ENCODE measurements around the gene TCF12.

The TCF12 gene

GRCh38 chr15:57205027-57205855 lies 286.8 kb downstream of the TCF12 start:
- H3K4me3 ChIP-seq: no peak overlapping the region
- H3K36me3 ChIP-seq (replicated peaks): no peaks in the 10 kb centered on the region
- in situ Hi-C loops (cut with MboI; ENCODE audit: low sequenced_read_pairs): loop anchor here (5.0 kb wide), 1 partner anchor 53 kb away; no protein-coding TSS in a partner anchor
- H3K27me3 ChIP-seq (ENCODE audit: low read depth): no peaks in the 10 kb centered on the region
- peak in 1 of 2 experiments; percentile 77 for DNase-seq (ENCODE audit: low spot score in 2 of 2)
- no peaks in the 10 kb centered on the region for H3K9me3 ChIP-seq
- peaks cover 17% of the 10 kb centered on the region for H3K4me1 ChIP-seq

GRCh38 chr15:57205996-57206395 lies 287.6 kb downstream of the TCF12 start:
- H3K9me3 ChIP-seq: no peaks in the 10 kb centered on the region
- no peaks in the 10 kb centered on the region for H3K36me3 ChIP-seq (replicated peaks)
- in situ Hi-C loops (cut with MboI; ENCODE audit: low sequenced_read_pairs): loop anchor here (5.0 kb wide), 1 partner anchor 54 kb away; no protein-coding TSS in a partner anchor
- peaks cover 17% of the 10 kb centered on the region for H3K4me1 ChIP-seq
- H3K27me3 ChIP-seq (ENCODE audit: low read depth): no peaks in the 10 kb centered on the region
- H3K4me3 ChIP-seq: no peak overlapping the region
- DNase-seq (ENCODE audit: low spot score in 2 of 2): peak; percentile 93 to 97

- H3K9me3 ChIP-seq: no peaks in the 10 kb centered on the region
- H3K36me3 ChIP-seq (replicated peaks): no peaks in the 10 kb centered on the region
- in situ Hi-C loops (cut with MboI; ENCODE audit: low sequenced_read_pairs): no loop called here
- H3K27me3 ChIP-seq (ENCODE audit: low read depth): no peaks in the 10 kb centered on the region
- DNase-seq (ENCODE audit: low spot score in 2 of 2): peak in 1 of 2 experiments; percentile 51
- no peak overlapping the region for H3K4me3 ChIP-seq
- peaks cover 47% of the 10 kb centered on the region for H3K4me1 ChIP-seq
These were observed 295.4 kb downstream of the TCF12 start for GRCh38 chr15:57213862-57214261.

- Histone ChIP-seq H3K27me3 (ENCODE audit: low read depth) (no peaks in the 10 kb centered on the region), H3K4me3 (no peak overlapping the region), H3K9me3 (no peaks in the 10 kb centered on the region), H3K36me3 (replicated peaks) (no peaks in the 10 kb centered on the region), H3K4me1 (peaks cover 50% of the 10 kb centered on the region)
- in situ Hi-C loops (cut with MboI; ENCODE audit: low sequenced_read_pairs): no loop called here
- DNase-seq (ENCODE audit: low spot score in 2 of 2): no peak
These were observed 296.9 kb downstream of the TCF12 start for GRCh38 chr15:57215326-57215725.

GRCh38 chr15:57215881-57216280 lies 297.4 kb downstream of the TCF12 start:
- no peaks in the 10 kb centered on the region for H3K9me3 ChIP-seq
- no peaks in the 10 kb centered on the region for H3K27me3 ChIP-seq (ENCODE audit: low read depth)
- H3K4me3 ChIP-seq: no peak overlapping the region
- no peaks in the 10 kb centered on the region for H3K36me3 ChIP-seq (replicated peaks)
- in situ Hi-C loops (cut with MboI; ENCODE audit: low sequenced_read_pairs): no loop called here
- H3K4me1 ChIP-seq: peaks cover 56% of the 10 kb centered on the region
- no peak for DNase-seq (ENCODE audit: low spot score in 2 of 2)

- no peak overlapping the region for H3K4me3 ChIP-seq
- no peaks in the 10 kb centered on the region for H3K36me3 ChIP-seq (replicated peaks)
- H3K9me3 ChIP-seq: no peaks in the 10 kb centered on the region
- peaks cover 59% of the 10 kb centered on the region for H3K4me1 ChIP-seq
- DNase-seq (ENCODE audit: low spot score in 2 of 2): no peak
- H3K27me3 ChIP-seq (ENCODE audit: low read depth): no peaks in the 10 kb centered on the region
- in situ Hi-C loops (cut with MboI; ENCODE audit: low sequenced_read_pairs): no loop called here
These were observed 297.8 kb downstream of the TCF12 start for GRCh38 chr15:57216288-57216687.

- H3K4me3 ChIP-seq: no peak overlapping the region; the same call in 1 of the 2 replicates
- no peaks in the 10 kb centered on the region for H3K27me3 ChIP-seq (ENCODE audit: low read depth)
- H3K9me3 ChIP-seq: no peaks in the 10 kb centered on the region
- in situ Hi-C loops (cut with MboI; ENCODE audit: low sequenced_read_pairs): no loop called here
- peaks cover 65% of the 10 kb centered on the region for H3K4me1 ChIP-seq
- no peaks in the 10 kb centered on the region for H3K36me3 ChIP-seq (replicated peaks)
- peak; percentile 59 to 93 for DNase-seq (ENCODE audit: low spot score in 2 of 2)
These were observed 299.5 kb downstream of the TCF12 start for GRCh38 chr15:57217778-57218598.

- Histone ChIP-seq H3K4me1 (peaks cover 62% of the 10 kb centered on the region), H3K9me3 (no peaks in the 10 kb centered on the region), H3K4me3 (peak overlapping the region; percentile 35), H3K36me3 (replicated peaks) (no peaks in the 10 kb centered on the region), H3K27me3 (ENCODE audit: low read depth) (no peaks in the 10 kb centered on the region)
- in situ Hi-C loops (cut with MboI; ENCODE audit: low sequenced_read_pairs): no loop called here
- DNase-seq (ENCODE audit: low spot score in 2 of 2): peak; percentile 78 to 94
These were observed 300.6 kb downstream of the TCF12 start for GRCh38 chr15:57218826-57219576.

GRCh38 chr15:57220205-57220604 lies 301.8 kb downstream of the TCF12 start:
- H3K4me3 ChIP-seq: peak overlapping the region; percentile 35
- DNase-seq (ENCODE audit: low spot score in 2 of 2): peak in 1 of 2 experiments; percentile 43
- in situ Hi-C loops (cut with MboI; ENCODE audit: low sequenced_read_pairs): no loop called here
- peaks cover 62% of the 10 kb centered on the region for H3K4me1 ChIP-seq
- H3K36me3 ChIP-seq (replicated peaks): no peaks in the 10 kb centered on the region
- no peaks in the 10 kb centered on the region for H3K9me3 ChIP-seq
- no peaks in the 10 kb centered on the region for H3K27me3 ChIP-seq (ENCODE audit: low read depth)

GRCh38 chr15:57221134-57221533 lies 302.7 kb downstream of the TCF12 start:
- Histone ChIP-seq H3K9me3 (no peaks in the 10 kb centered on the region), H3K4me3 (peak overlapping the region; percentile 35), H3K36me3 (replicated peaks) (no peaks in the 10 kb centered on the region), H3K27me3 (ENCODE audit: low read depth) (no peaks in the 10 kb centered on the region), H3K4me1 (peaks cover 54% of the 10 kb centered on the region)
- no peak for DNase-seq (ENCODE audit: low spot score in 2 of 2)
- in situ Hi-C loops (cut with MboI; ENCODE audit: low sequenced_read_pairs): no loop called here

- no peaks in the 10 kb centered on the region for H3K27me3 ChIP-seq (ENCODE audit: low read depth)
- no peak overlapping the region for H3K4me3 ChIP-seq
- H3K36me3 ChIP-seq (replicated peaks): no peaks in the 10 kb centered on the region
- H3K4me1 ChIP-seq: peaks cover 37% of the 10 kb centered on the region
- in situ Hi-C loops (cut with MboI; ENCODE audit: low sequenced_read_pairs): no loop called here
- H3K9me3 ChIP-seq: no peaks in the 10 kb centered on the region
- no peak for DNase-seq (ENCODE audit: low spot score in 2 of 2)
These were observed 304.9 kb downstream of the TCF12 start for GRCh38 chr15:57223345-57223744.

- in situ Hi-C loops (cut with MboI; ENCODE audit: low sequenced_read_pairs): no loop called here
- Histone ChIP-seq H3K36me3 (replicated peaks) (no peaks in the 10 kb centered on the region), H3K4me1 (peaks cover 32% of the 10 kb centered on the region), H3K4me3 (no peak overlapping the region), H3K9me3 (no peaks in the 10 kb centered on the region), H3K27me3 (ENCODE audit: low read depth) (no peaks in the 10 kb centered on the region)
- DNase-seq (ENCODE audit: low spot score in 2 of 2): no peak
These were observed 305.4 kb downstream of the TCF12 start for GRCh38 chr15:57223887-57224286.

- Histone ChIP-seq H3K27me3 (ENCODE audit: low read depth) (no peaks in the 10 kb centered on the region), H3K4me3 (no peak overlapping the region), H3K4me1 (peaks cover 33% of the 10 kb centered on the region), H3K9me3 (no peaks in the 10 kb centered on the region), H3K36me3 (replicated peaks) (no peaks in the 10 kb centered on the region)
- no peak for DNase-seq (ENCODE audit: low spot score in 2 of 2)
- in situ Hi-C loops (cut with MboI; ENCODE audit: low sequenced_read_pairs): no loop called here
These were observed 306.2 kb downstream of the TCF12 start for GRCh38 chr15:57224664-57225063.
